OCI-LY7 (cell line): ENCODE measurements around the gene TRAF1. TPM values are rescaled to one million over a fixed set of nuclear protein-coding genes. Genes with fewer than 3 reads are reported as not detected.

Source experiments
- BruUV-seq: library from RNA; stranded (reverse); fragments of 400-500 nt; replicated peaks from 2 replicates; lab custom pipeline; 2021; lab: Mats Ljungman, UMichigan
- CTCF ChIA-PET: fragments of 300-600 bp; sonication (Branson Sonifier 250); formaldehyde crosslinking; loops from one replicate; lab custom pipeline; 2022; ENCODE audit warnings: antibody characterized with exemption; ENCODE audit not compliant: unreplicated experiment; lab: Charles Lee
- POLR2A ChIA-PET: fragments of 300-600 bp; sonication (Branson Sonifier 250); formaldehyde crosslinking; loops from one replicate; lab custom pipeline; 2022; ENCODE audit warnings: antibody characterized with exemption; lab: Charles Lee
- DNase-seq: peaks from one replicate; pipeline ENCODE4 v3.0.0-alpha.2; 2015; ENCODE audit warnings: low spot score
- H2AFZ ChIP-seq: fragments of 200-600 bp; sonication (generic), shearing (Covaris generic); 2 replicates; pipeline ENCODE4 v1.6.1; 2014; ENCODE audit warnings: mild to moderate bottlenecking, antibody characterized with exemption, low read length, moderate library complexity
- H3K27ac ChIP-seq: fragments of 200-600 bp; sonication (generic); 2 replicates; pipeline ENCODE4 v1.5.1; 2014; ENCODE audit warnings: mixed run types, low read depth, mild to moderate bottlenecking, moderate library complexity, low read length, inconsistent platforms; ENCODE audit not compliant: poor library complexity, severe bottlenecking
- H3K36me3 ChIP-seq: fragments of 200-600 bp; sonication (generic); 2 replicates; pipeline ENCODE4 v1.6.1; 2014; ENCODE audit warnings: mild to moderate bottlenecking, antibody characterized with exemption, low read length, moderate library complexity, mixed read lengths; ENCODE audit not compliant: insufficient read depth
- H3K4me1 ChIP-seq: fragments of 200-600 bp; sonication (generic); 2 replicates; pipeline ENCODE4 v1.5.1; 2014; ENCODE audit warnings: mild to moderate bottlenecking, low read length; ENCODE audit not compliant: insufficient read depth, poor library complexity, severe bottlenecking
- H3K4me2 ChIP-seq: fragments of 200-600 bp; sonication (generic); 2 replicates; pipeline ENCODE4 v1.6.1; 2014; ENCODE audit warnings: mild to moderate bottlenecking, low read length
- H3K4me3 ChIP-seq: fragments of 200-600 bp; sonication (generic); 2 replicates; pipeline ENCODE4 v1.5.1; 2014; ENCODE audit warnings: mild to moderate bottlenecking, low read depth, low read length; ENCODE audit not compliant: poor library complexity, severe bottlenecking
- H3K79me2 ChIP-seq: fragments of 200-600 bp; sonication (generic); 2 replicates; pipeline ENCODE4 v1.6.1; 2016; ENCODE audit warnings: low read depth, mild to moderate bottlenecking, low read length, moderate library complexity, mixed read lengths; ENCODE audit not compliant: insufficient read depth
- H3K9me2 ChIP-seq: fragments of 200-600 bp; sonication (generic); 2 replicates; pipeline ENCODE4 v1.6.1; 2016; ENCODE audit warnings: mild to moderate bottlenecking, low read length, mixed read lengths; ENCODE audit not compliant: insufficient read depth
- H3K9me3 ChIP-seq: fragments of 200-600 bp; sonication (generic); 2 replicates; pipeline ENCODE4 v1.6.1; 2014; ENCODE audit warnings: mild to moderate bottlenecking, mixed run types, low read length, mixed read lengths
- H4K20me1 ChIP-seq: fragments of 200-600 bp; sonication (generic); 2 replicates; pipeline ENCODE4 v1.6.1; 2014; ENCODE audit warnings: mild to moderate bottlenecking, antibody characterized with exemption, low read length, moderate library complexity, mixed read lengths; ENCODE audit not compliant: insufficient read depth
- CTCF ChIP-seq: fragments of 200-600 bp; sonication (generic); conservative IDR thresholded peaks from 2 replicates; pipeline ENCODE4 v1.5.1; 2014; ENCODE audit warnings: mild to moderate bottlenecking, antibody characterized with exemption, low read length, moderate library complexity, mixed read lengths
- EZH2phosphoT487 ChIP-seq: fragments of 200-600 bp; sonication (generic); IDR thresholded peaks from 2 replicates; pipeline ENCODE4 v1.6.1; 2018; ENCODE audit warnings: low read depth, borderline replicate concordance, mild to moderate bottlenecking, mixed run types, antibody characterized with exemption, low read length, moderate library complexity, mixed read lengths
- intact Hi-C: fragments of 100-400 bp; cut with micrococcal nuclease; formaldehyde crosslinking; loops from one replicate; pipeline ENCODE4 v1.10.0; 2022; ENCODE audit not compliant: unreplicated experiment
- total RNA-seq, 2 experiments: library from RNA; depleted of rRNA in 1 of 2; stranded (reverse); fragments of >200 nt in 1 of 2; shearing (Covaris generic) in 1 of 2; gene quantifications; 2 replicates each; pipeline ENCODE4 v1.2.3, GENCODE V29; 2014 to 2022

Gene TRAF1
- total RNA-seq, 2 experiments from 2014 or later: 24.2 to 50.5 TPM

GRCh38 chr9:120889606-120890271 is 36.9 kb downstream of the TRAF1 start:
- intact Hi-C loops: loop anchor here (5.0 kb wide), 1 partner anchor 183 kb away; the partner anchor contains the start of gene CNTRL
- BruUV-seq: no TSS peak
- no peak for DNase-seq
- Histone ChIP-seq H3K4me1 (peaks cover 93% of the 10 kb centered on the region), H3K36me3 (no peaks in the 10 kb centered on the region), H3K27ac (peak overlapping the region; percentile 98), H3K9me3 (no peaks in the 10 kb centered on the region), H3K9me2 (no peaks in the 10 kb centered on the region), H3K4me3 (no peak overlapping the region), H2AFZ (peak overlapping the region; percentile 65; the same call in 1 of the 2 replicates), H4K20me1 (no peaks in the 10 kb centered on the region), H3K79me2 (no peaks in the 10 kb centered on the region), H3K4me2 (peak overlapping the region; percentile 69)
- TF ChIP-seq EZH2phosphoT487 (no peak), CTCF (no peak)
- CTCF ChIA-PET: interaction anchor here (0.7 to 1.2 kb wide), 3 partner anchors 40 to 46 kb away, joined by 3 to 4 read pairs (median 3); no protein-coding TSS in a partner anchor
- POLR2A ChIA-PET: interaction anchor here (0.9 to 16.9 kb wide), 7 partner anchors 10 to 153 kb away, joined by 3 to 372 read pairs (median 5); partner anchors contain the start of genes PSMD5 and TRAF1

DNA sequence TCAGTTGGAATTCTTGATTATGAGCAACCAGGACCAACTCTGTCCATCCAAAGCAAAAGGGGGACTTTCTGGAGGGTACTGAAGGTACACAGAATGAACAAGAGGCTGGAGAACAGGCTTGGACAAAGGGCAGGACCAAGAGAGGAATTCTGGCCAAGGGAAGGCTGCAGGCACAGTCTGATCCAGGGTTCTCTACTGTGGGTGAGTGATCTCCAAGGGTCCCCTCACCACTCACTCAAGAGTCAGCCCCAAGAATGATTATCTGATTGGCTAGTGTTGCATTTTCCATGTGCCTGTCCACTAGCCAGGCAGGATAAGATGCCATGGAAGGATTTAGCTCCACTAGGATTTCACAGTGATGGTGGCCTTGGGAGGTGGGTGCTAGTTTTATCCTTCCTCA is 38.0 kb downstream of the TRAF1 start:
- Histone ChIP-seq H3K4me3 (no peak overlapping the region), H3K36me3 (no peaks in the 10 kb centered on the region), H2AFZ (no peak overlapping the region), H4K20me1 (no peaks in the 10 kb centered on the region), H3K27ac (no peak overlapping the region), H3K4me2 (no peak overlapping the region), H3K9me3 (no peaks in the 10 kb centered on the region), H3K4me1 (peaks cover 86% of the 10 kb centered on the region), H3K79me2 (no peaks in the 10 kb centered on the region), H3K9me2 (no peaks in the 10 kb centered on the region)
- intact Hi-C loops: no loop called here
- BruUV-seq: no TSS peak
- DNase-seq: no peak
- no peak for TF ChIP-seq EZH2phosphoT487
- TF ChIP-seq CTCF: no peak
- POLR2A ChIA-PET: interaction anchor here (2.1 to 16.9 kb wide), 3 partner anchors 9 to 41 kb away, joined by 21 to 372 read pairs (median 50); partner anchors contain the start of gene TRAF1
- CTCF ChIA-PET: interaction anchor here (1.0 kb wide), 1 partner anchor 31 kb away, joined by 4 read pairs; no protein-coding TSS in a partner anchor
